ENCODE data around the gene CA7.

CA7 gene

GRCh38 chr16:66898933-66899309, 54.7 kb downstream of the CA7 start:
- no peak for DNase-seq (ENCODE audit: low read depth)

- no peak for DNase-seq (ENCODE audit: low read depth)
These were observed 55.2 kb downstream of the CA7 start for GRCh38 chr16:66899310-66899944.

GRCh38 chr16:66899945-66900710, 55.9 kb downstream of the CA7 start:
- no peak for DNase-seq (ENCODE audit: low read depth)

GRCh38 chr16:66900721-66901441, 56.7 kb downstream of the CA7 start:
- DNase-seq (ENCODE audit: low read depth), result no peak

GRCh38 chr16:66901626-66902025, 57.4 kb downstream of the CA7 start:
- no peak for DNase-seq (ENCODE audit: low read depth)

GRCh38 chr16:66902648-66903543, 58.7 kb downstream of the CA7 start:
- no peak for DNase-seq (ENCODE audit: low read depth)
